HG03196 (cell line): ENCODE data around the gene DGLUCY.
"Not testable (repeated sequence)": the region's sequence is repeated elsewhere in the genome, so short reads cannot be mapped to it uniquely, and the experiment has no call there.

ENCODE experiments used
- ATAC-seq: cut with Tn5 transposase; IDR thresholded peaks from one replicate; pipeline ENCODE4 v1.9.1; 2021; ENCODE audit not compliant: unreplicated experiment

The DGLUCY gene, protein sequence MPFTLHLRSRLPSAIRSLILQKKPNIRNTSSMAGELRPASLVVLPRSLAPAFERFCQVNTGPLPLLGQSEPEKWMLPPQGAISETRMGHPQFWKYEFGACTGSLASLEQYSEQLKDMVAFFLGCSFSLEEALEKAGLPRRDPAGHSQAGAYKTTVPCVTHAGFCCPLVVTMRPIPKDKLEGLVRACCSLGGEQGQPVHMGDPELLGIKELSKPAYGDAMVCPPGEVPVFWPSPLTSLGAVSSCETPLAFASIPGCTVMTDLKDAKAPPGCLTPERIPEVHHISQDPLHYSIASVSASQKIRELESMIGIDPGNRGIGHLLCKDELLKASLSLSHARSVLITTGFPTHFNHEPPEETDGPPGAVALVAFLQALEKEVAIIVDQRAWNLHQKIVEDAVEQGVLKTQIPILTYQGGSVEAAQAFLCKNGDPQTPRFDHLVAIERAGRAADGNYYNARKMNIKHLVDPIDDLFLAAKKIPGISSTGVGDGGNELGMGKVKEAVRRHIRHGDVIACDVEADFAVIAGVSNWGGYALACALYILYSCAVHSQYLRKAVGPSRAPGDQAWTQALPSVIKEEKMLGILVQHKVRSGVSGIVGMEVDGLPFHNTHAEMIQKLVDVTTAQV

DNA sequence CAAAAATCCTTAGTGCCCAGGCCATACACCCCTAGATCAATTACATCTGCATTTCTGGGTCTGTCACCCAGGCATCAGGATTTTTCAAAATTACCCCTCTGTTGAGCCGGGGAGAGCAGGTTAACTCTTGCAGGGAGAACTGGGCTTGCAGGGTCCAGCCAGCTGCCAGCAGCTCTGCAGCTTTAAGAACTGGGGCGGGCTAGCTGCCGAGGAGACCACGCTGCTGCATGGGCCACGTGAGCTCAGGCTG lies at the start of gene DGLUCY:
Gene DGLUCY, plus strand, starts transcription at position 245 of the 250 bp plus-strand sequence. CDS start 46,222 bp downstream, outside the sequence.
- ATAC-seq: peak; percentile 68

- ATAC-seq: no peak
Measured at GRCh38 chr14:91065266-91065665, 48.6 kb upstream of the DGLUCY start.

- no peak for ATAC-seq
Measured at GRCh38 chr14:91067186-91067585, 46.7 kb upstream of the DGLUCY start.

- ATAC-seq: no peak
Measured at GRCh38 chr14:91068642-91069041, 45.2 kb upstream of the DGLUCY start.

DNA sequence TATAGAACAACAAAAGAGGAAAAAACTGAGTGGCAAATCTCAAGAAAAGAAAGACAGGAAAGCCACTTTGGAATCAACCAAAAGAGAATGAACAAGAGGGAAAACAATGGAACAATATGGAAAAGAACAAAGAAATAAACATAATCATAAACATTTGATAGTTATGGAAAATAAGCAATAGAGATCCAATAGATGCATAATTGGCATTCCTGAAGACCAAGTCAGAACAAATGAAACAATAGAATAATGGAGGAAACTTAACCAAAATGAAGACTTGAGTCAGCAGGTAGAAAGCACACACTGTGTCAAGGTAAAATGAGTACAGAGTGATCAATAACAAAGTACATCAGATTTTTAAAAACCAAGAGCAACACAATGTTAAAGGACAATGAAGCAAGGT lies 43.3 kb upstream of the DGLUCY start:
- no peak for ATAC-seq

DNA sequence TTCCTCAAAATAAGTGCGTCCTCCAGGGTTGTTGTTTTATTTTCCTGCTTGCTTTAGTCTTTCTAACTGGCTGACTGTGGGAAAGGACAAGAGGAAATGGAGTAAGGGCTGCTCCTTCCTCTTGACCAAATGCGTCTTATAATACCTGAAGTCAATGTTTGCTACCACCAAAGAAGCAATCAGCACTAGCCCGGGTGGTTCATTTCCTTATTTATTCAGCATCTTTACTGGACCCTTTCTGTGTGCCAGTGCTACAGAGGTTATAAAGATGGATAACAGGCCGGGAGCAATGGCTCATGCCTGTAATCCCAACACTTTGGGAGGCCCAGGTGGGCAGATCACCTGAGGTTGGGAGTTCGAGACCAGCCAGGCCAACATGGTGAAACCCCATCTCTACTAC lies 38.3 kb upstream of the DGLUCY start:
- no peak for ATAC-seq

DNA sequence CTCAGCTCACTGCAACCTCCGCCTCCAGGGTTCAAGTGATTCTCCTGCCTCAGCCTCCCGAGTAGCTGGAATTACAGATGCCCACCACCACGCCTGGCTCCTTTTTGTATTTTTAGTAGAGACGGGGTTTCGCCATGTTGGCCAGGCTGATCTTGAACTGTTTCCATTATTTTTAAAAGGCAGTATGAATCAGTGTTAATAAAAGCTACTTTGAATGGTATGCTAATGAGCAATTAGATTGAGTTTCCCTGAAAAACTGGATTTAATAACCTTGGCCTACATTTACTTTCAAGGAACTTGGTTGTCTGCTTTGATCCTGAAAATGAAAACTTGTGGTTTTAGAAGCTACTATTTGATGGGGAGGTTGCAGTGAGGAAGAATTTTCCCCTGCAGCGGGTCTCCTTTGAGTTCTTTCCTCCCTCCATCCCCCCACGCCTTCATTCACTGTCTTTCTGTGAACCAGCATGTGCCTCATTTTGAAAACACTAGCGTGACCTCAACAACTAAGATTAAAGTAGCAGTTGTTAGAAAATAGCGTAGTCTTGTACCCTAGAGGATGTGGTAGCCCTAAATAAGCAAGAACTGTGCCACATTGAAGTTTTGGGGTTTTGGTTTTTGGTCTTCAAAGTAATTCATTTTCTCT lies 35.7 kb upstream of the DGLUCY start:
- peak; percentile 77 for ATAC-seq

DNA sequence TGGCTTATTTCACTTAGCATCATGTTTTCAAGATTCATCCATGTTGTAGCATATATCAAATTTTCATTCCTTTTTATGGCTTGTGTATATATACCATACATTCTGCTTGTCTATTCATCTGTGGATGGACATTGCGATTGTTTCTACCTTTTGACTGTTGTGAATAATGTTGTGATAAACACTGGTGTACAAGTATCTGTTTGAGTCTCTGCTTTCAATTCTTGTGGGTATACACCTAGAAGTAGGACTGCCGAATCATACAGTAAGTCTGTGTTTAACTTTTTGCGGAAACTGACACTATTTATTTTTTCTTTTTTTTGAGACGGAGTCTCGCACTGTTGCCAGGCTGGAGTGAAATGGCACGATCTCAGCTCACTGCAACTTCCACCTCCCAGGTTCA lies 33.8 kb upstream of the DGLUCY start:
- ATAC-seq: no peak

- no peak for ATAC-seq
Measured at GRCh38 chr14:91082282-91082681, 31.6 kb upstream of the DGLUCY start.

GRCh38 chr14:91084516-91084915 lies 29.4 kb upstream of the DGLUCY start:
- ATAC-seq: no peak

DNA sequence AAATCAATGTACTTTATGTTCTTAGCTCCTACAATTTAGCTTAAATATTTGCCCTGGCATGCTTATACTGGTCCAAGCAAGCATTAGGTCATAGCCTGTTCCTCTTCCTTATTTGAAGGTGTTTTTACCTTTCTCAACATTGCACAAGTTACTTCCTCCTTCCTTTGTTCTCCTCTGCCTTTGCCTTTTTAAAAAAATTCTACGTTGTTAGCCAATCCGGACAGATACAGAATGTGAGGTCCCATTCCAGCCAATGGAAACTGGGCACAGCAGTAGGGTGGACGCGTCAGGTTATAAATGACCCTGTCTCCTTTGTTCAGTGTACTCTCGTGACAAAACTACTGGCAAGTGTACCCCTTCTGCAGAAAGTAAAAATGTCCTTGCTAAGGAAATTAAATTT lies 26.4 kb upstream of the DGLUCY start:
- ATAC-seq: not testable (repeated sequence)

DNA sequence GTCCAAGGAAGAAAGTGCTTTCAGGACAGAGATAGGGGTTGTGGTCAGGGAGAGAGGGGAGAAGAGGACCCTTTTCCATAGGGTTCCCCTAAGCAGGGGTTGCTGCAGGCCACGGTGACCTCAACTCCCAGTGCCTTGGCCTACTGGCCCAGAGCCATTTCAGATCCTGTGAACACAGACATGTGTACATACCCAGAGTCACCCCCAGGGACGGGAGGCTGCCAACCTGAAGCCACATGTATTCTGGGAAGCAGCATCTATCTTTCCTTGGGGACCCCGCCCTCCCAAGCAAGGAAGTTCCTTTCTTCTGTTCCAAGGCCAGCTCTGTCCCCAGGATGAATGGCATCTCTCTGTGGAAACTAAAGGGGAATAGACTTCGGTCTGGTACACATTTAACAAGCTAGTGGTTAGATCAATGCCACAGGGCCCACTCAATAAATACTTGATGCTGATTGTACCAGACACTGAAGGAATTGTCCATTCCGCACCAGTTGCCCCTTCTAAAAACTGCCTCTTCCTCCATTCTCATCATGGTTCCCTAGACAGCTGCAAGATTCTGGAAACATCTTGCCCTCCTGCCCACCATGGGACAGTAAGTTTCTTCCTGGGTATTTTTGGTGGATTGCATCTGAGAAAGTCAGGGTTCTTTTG lies 25.2 kb upstream of the DGLUCY start:
- ATAC-seq: no peak

DNA sequence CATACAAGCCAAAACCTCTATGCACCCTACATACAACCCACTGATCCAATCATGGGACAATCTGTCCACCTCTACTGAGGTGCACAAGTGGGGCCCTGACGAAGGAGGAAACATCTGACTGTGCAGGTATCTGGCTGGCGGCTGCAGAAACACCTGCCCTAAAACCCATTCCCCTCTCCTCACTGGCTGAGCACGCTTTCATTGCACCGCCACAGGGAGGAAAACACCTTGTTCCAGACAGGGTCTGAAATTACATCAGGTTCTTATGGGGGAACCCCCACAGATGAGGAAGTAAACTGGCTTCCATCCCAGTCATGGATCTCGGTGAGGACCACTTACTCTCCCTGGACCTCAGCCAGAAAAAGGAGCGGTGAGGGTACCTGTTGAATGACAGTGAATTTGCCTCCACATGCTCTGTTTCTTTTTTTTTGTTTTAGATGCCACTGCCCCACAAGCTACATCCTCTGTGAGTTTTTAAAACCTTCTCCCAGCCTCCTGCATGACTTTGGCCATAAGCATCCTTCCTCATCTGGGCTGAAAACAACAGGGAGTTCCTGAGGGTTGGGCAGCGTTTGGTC lies 23.8 kb upstream of the DGLUCY start:
- no peak for ATAC-seq

GRCh38 chr14:91090743-91091142 lies 23.1 kb upstream of the DGLUCY start:
- no peak for ATAC-seq

DNA sequence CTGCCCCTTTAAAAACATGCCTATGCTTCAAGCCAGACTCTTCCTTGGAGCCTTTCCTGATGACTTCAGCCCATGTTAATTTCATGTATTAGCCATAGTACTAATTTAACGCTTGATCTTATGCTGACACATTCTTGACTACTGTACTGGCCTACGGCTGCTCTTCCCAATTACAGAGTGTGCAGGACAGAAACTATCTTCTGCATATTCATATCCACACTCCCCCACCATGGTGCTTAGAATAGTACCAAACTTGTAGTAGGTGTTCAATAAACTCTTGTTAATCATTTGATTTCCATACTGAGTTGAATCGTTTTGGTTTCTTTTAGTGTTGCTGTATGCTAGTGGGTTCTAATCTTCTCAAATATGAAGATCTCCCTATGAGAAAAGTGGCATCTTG lies 21.8 kb upstream of the DGLUCY start:
- no peak for ATAC-seq

- not testable (repeated sequence) for ATAC-seq
Measured at GRCh38 chr14:91093743-91094472, 20.0 kb upstream of the DGLUCY start.

GRCh38 chr14:91094772-91095171 lies 19.1 kb upstream of the DGLUCY start:
- ATAC-seq: no peak

GRCh38 chr14:91095178-91095577 lies 18.7 kb upstream of the DGLUCY start:
- ATAC-seq: no peak

DNA sequence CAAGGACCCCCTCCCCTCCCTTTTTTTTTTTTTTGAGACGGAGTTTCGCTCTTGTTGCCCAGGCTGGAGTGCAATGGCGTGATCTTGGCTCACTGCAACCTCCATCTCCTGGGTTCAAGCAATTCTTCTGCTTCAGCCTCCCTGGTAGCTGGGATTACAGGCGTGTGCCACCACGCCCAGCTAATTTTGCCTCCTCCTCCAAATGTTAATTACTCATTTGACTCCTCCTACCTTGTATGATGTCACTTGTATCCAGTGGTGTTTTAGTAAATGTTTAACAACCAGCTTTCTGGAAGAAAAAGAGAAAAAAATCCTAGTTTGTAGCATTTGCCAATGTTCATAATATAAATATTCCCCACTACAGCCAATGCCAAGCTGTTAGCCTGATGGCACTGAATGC lies 16.2 kb upstream of the DGLUCY start:
- not testable (repeated sequence) for ATAC-seq

DNA sequence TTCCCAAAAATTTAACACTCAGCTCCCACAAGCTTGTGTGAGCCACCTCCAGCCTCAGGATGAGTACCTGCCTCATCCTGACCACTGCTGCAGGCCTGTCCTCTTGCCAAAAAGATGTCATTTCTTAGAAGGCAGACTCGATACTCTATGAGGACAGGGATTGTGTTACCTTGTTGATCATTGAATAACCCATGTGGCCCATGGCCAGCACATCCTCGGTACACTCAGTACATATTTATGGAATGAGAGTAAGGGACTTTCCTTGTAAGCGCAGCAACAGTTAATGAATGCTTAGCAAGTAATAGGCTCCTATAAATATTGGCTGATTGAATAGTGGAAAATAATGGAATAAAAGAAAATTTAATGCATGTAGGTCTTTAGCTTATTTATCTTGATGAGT lies 15.3 kb upstream of the DGLUCY start:
- ATAC-seq: no peak

GRCh38 chr14:91100102-91100501 lies 13.8 kb upstream of the DGLUCY start:
- ATAC-seq: no peak
